KG1 (cell line): ENCODE measurements around the gene NRP2.

Experiments
- DNase-seq: peaks from one replicate; lab custom pipeline; 2025; lab: John Stamatoyannopoulos, UW

NRP2 gene

DNA sequence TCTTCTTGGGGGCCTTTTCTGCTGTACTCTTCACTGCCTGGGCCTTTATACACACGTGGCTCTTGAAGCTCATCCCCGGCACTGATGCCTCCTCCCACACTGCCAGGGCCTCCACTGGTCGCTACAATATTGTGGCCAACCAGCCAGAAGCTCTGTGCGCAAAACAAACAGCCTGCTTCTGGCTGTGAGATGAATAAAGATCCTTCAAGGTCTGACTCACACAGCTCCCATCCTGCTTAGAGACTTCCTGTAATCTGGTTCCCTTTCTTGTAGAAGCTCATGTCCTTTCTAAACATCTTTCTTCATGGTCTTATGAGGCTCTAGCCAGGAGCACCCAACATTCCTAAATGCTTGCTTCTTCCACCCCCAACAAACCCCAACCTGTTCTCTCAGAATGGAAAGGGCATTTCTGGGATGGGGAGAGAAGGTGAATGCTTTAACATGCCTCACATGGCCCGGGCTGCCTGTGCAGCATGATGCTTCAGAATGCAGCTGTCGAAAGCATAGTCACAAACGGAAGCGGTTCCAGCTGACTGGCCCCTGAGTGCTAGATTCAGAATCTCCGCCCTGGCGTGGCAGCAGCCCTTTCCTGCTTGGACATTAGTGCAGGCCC lies 24.6 kb downstream of the NRP2 start:
- DNase-seq = peak; percentile 56

DNA sequence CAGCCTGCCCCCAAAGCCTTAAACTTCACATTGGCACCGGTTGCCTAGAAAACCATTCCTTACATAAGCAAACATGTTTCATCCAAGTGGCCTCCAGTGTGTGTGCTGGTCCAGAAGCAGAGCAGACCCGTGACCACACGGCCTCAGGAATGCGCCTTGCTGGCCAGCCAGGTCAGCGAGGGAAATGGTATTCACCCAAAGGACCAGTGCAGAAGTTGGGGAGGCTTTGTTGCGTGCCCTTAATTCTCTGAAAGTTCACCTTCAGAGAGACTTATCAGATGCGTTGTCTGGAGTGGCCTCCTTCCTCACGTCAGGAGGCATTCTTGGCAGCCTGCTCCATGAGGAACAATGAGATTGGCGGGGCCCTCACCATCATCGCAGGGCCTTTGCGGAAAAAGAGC lies 25.9 kb downstream of the NRP2 start:
- DNase-seq = no peak

GRCh38 chr2:205709319-205709718 lies 27.0 kb downstream of the NRP2 start:
- no peak for DNase-seq

DNA sequence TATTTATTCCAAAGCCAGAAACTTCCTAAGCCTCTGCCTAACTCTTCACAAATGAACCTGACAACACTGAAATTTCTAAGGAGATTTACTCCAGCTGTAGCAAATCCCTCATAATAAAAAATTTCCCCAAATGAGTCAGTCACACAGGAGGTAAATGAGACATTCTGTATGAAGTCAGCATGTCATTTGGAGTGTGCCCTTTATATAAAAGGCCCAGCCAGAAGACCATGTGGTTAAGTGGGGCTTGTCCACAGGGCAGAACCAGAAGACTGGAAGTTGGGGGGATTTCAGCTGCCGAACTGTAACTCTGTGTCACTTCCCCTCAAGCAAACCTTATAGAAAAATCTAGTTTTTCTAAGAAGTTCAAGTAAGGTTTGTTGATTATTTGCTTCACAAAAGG lies 30.2 kb downstream of the NRP2 start:
- DNase-seq = no peak

- DNase-seq = no peak
Measured at GRCh38 chr2:205713086-205713485, 30.8 kb downstream of the NRP2 start.

DNA sequence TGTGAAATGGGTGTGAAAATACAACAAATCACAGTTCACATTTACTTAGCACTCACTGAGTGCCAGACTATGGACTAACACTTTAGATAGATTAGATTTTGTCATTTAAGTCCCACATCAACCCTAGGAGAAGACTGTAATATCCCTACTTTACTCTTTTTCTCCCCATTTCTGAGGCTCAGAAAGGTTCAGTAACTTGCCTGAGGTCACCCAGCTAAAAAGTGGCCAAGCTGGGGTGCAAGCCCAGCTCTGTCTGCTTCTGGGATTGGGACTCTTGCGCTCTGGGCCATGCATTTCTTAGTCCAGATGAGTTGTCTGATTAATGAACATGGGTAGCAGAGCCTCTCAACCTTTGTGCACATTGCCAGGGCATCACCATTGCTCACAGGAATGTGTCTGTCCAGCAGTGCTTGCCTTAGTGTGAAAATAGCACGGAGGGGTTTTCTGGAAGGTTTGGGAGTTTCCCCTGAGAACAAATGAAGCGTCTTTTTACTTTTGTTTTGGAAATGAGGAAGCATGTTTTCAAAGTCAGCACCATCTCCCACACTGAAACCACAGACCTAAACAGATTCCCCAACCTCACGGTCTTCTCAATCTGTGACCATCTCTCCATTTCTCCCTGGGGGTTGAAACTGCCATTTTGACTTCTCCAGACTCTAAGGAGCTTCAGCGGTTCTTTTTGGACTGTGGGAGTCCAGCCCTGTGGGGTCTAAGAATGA lies 31.9 kb downstream of the NRP2 start:
- no peak for DNase-seq

- no peak for DNase-seq
Measured at GRCh38 chr2:205714789-205715720, 32.8 kb downstream of the NRP2 start.

GRCh38 chr2:205715831-205716525 lies 33.7 kb downstream of the NRP2 start:
- no peak for DNase-seq

- no peak for DNase-seq
Measured at GRCh38 chr2:205717175-205717846, 35.0 kb downstream of the NRP2 start.

GRCh38 chr2:205717999-205718398 lies 35.7 kb downstream of the NRP2 start:
- DNase-seq = no peak

- DNase-seq = no peak
Measured at GRCh38 chr2:205719847-205720246, 37.5 kb downstream of the NRP2 start.

DNA sequence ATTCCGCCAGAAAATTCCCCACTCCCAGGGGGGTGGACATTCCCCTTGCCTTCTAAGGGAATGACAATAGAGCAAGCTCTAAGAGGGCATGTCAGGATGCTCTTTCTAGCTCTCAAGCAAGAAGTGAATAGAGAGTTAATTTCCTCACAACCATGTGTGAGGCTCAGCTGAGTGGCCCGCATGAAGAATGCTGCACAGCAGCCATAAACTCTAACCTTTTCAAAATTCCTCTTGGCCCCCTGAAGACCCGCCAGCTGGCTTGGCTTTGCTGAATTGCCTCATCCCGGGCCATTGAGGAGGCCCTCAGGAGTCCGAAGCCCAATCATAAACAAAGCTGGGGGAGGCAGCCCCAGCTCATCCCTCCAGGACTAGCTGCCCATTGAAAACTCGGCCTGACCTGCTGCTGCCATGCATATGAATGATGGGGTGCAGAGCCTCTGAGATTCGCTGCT lies 38.2 kb downstream of the NRP2 start:
- DNase-seq = no peak

- DNase-seq = no peak
Measured at GRCh38 chr2:205721057-205721449, 38.8 kb downstream of the NRP2 start.

DNA sequence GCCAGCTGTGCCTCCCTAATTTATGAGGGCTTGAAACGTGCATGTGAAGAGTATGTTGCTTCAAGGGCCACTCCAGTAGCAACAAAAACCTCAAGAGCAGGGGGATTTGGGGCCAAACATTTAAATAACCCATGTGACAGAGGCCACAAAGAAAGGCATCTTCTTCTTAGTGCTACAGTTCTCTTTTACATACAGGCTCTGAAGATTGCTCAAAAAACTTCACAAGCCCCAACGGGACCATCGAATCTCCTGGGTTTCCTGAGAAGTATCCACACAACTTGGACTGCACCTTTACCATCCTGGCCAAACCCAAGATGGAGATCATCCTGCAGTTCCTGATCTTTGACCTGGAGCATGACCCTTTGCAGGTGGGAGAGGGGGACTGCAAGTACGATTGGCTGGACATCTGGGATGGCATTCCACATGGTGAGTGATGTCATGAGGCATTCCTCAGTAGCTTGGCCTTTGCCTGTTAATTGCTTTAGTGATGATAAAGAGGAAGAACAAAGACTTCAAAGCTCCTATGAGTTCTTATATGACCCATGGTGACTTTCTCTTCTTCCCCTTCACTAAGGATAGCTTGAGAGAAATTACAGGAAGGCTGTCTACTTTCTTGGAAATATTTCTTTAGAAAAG lies 40.1 kb downstream of the NRP2 start:
- no peak for DNase-seq

DNA sequence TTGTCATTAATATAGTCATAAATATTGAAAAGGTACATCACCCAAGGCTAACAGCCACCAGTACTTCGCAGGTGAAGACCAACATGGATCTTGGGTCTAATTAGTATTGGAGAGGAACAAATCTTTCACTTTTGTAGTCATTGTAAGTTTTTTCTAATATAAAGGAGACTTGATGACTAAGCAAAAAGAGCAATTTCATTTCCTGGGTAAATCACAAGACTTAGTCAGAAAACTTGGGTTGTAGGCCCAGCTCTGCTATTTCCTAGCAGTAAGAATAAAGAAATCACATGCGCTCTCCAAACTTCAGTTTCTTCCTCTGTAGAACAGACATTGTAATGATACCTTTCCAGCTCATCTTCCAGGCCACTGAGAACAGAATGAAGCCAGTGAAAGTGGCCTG lies 40.9 kb downstream of the NRP2 start:
- no peak for DNase-seq

GRCh38 chr2:205725059-205725458 lies 42.8 kb downstream of the NRP2 start:
- no peak for DNase-seq

DNA sequence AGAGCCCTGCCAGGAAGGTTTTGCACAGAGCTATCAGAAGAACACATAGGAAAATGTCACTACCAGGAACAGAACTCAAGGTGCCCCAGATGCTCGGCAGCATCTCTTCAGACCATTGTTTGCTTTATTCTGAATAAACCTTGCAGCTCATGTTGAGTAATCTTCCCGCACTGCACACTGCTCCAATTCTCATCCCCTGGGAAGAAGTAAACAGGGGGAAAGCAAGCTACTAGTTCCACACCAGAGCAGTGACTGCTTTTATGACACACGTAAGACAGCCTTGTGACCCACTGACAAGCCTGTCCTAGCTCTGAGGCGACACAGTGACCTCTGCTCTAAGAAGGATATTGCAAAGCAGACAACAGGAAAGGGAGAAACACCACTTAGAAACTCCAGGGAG lies 44.2 kb downstream of the NRP2 start:
- DNase-seq = no peak

DNA sequence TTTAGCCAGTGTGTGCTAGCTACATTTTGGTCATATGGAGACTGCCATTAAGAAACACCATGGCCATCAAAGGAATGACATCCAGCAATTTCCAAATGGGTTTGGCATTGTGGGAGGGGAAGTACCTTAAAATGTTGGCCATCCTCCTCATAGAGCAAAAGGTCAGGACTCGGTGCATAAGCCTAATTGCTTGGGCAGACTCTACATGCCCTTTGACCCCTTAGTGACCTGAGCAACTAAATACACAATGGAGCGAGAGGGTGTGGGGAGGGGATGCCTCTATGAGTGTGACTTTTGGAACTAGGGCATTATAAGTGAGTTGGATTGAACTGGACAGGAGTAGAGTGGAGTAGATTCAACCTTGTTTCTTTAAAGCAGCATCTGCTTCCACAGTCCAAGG lies 44.9 kb downstream of the NRP2 start:
- no peak for DNase-seq

GRCh38 chr2:205728366-205728765 lies 46.1 kb downstream of the NRP2 start:
- DNase-seq = no peak

- DNase-seq = no peak
Measured at GRCh38 chr2:205730191-205730590, 47.9 kb downstream of the NRP2 start.
